Endothelial cell of umbilical vein (primary cell): ENCODE measurements around the gene BSG.

ENCODE experiments used
- EZH2 ChIP-seq: IDR thresholded peaks from 2 replicates; pipeline ENCODE4 v1.6.1; 2012; ENCODE audit warnings: borderline replicate concordance, low read depth, mild to moderate bottlenecking, moderate library complexity, low read length, inconsistent platforms; ENCODE audit not compliant: severe bottlenecking
- FOS ChIP-seq: IDR thresholded peaks from 2 replicates; pipeline ENCODE4 v1.6.1; 2011; ENCODE audit warnings: mild to moderate bottlenecking, low read length, moderate library complexity, borderline replicate concordance; ENCODE audit not compliant: insufficient read depth
- GATA2 ChIP-seq: IDR thresholded peaks from 2 replicates; pipeline ENCODE4 v1.7.0; 2011; ENCODE audit warnings: low read depth, mild to moderate bottlenecking, moderate library complexity, mixed read lengths, low read length; ENCODE audit not compliant: insufficient read length, insufficient read depth
- POLR2A ChIP-seq: IDR thresholded peaks from 2 replicates; pipeline ENCODE4 v1.6.1; 2012; ENCODE audit warnings: low read depth, mild to moderate bottlenecking, control low read depth, low read length
- POLR2AphosphoS5 ChIP-seq: IDR thresholded peaks from 2 replicates; pipeline ENCODE4 v1.6.1; 2012; ENCODE audit warnings: low read depth, mild to moderate bottlenecking, control low read depth, low read length, moderate library complexity; ENCODE audit not compliant: insufficient read depth
- TF ChIP-seq, protein P1 (sequence below), 2 donors: IDR thresholded peaks; 1 replicate in 1 of 2; 2 replicates in 1 of 2; pipeline ENCODE4 v1.5.1; 2011; ENCODE audit warnings: low read length in 2 of 2, mild to moderate bottlenecking in 2 of 2, moderate library complexity in 2 of 2, control low read depth in 1 of 2, inconsistent platforms in 1 of 2, low read depth in 1 of 2; ENCODE audit not compliant: insufficient read depth in 1 of 2; ENCODE audit errors: extremely low read depth in 1 of 2
- TF ChIP-seq, protein P2 (sequence below): IDR thresholded peaks from 2 replicates; pipeline ENCODE4 v1.6.1; 2011; ENCODE audit not compliant: insufficient read depth, insufficient read length

DNA sequence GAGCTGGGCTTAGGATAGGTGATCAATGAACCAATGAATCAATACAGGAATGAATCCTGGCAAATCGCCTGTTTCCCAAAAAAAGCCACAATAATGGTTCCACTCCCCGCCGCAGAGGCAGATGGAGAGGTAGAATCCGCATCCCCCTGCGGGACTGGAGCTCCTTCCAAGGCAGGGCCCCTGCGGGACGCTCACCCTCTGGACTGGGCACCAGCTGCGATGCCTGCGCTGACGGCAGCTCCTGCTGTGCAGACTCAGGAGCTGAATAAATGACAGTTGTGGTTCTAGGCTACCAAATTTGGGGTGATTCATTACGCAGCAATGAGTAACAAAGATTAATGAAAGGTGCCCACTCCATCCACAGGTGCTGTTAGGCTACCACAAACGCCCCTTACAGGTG is 49.7 kb upstream of the BSG start:
- TF ChIP-seq, protein P1, sequence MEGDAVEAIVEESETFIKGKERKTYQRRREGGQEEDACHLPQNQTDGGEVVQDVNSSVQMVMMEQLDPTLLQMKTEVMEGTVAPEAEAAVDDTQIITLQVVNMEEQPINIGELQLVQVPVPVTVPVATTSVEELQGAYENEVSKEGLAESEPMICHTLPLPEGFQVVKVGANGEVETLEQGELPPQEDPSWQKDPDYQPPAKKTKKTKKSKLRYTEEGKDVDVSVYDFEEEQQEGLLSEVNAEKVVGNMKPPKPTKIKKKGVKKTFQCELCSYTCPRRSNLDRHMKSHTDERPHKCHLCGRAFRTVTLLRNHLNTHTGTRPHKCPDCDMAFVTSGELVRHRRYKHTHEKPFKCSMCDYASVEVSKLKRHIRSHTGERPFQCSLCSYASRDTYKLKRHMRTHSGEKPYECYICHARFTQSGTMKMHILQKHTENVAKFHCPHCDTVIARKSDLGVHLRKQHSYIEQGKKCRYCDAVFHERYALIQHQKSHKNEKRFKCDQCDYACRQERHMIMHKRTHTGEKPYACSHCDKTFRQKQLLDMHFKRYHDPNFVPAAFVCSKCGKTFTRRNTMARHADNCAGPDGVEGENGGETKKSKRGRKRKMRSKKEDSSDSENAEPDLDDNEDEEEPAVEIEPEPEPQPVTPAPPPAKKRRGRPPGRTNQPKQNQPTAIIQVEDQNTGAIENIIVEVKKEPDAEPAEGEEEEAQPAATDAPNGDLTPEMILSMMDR (IDR thresholded peaks at IDR 0.05; ENCODE audit: extremely low read depth in 1 of 2, insufficient read depth in 1 of 2, low read depth in 1 of 2, low read length in 2 of 2) = no peak
- TF ChIP-seq, protein P2, sequence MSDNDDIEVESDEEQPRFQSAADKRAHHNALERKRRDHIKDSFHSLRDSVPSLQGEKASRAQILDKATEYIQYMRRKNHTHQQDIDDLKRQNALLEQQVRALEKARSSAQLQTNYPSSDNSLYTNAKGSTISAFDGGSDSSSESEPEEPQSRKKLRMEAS = no peak
- no peak for TF ChIP-seq EZH2
- TF ChIP-seq FOS = no peak
- TF ChIP-seq POLR2A = no peak
- TF ChIP-seq POLR2AphosphoS5 = no peak
- no peak for TF ChIP-seq GATA2
